Measurements from ENCODE around the gene CPEB4. TPM values are rescaled to one million over a fixed set of nuclear protein-coding genes. Genes with fewer than 3 reads are reported as not detected.

Gene CPEB4
- total RNA-seq, 4 donors from 2014 or later = 33.2 to 51.6 (median 44.8) TPM

DNA sequence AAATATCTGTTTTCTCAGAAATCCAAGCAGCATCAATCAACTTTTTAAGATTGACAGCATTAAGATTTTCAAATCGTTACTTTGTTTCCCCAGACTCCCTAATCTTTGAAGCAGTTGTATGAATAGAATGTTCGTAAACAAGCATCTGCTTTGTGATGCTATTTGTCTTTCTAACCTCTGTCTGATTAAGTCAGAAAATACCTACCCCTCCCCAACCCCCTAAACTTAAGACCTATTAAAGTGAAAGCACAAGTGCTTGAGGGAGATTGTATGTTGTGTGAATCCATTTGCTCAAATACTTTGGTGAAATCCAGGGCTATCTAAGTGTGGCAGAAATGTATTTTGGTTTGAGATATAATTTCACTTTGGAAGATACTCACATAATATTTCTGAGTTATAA is 53.0 kb downstream of the CPEB4 start:
- TF ChIP-seq, protein P1, sequence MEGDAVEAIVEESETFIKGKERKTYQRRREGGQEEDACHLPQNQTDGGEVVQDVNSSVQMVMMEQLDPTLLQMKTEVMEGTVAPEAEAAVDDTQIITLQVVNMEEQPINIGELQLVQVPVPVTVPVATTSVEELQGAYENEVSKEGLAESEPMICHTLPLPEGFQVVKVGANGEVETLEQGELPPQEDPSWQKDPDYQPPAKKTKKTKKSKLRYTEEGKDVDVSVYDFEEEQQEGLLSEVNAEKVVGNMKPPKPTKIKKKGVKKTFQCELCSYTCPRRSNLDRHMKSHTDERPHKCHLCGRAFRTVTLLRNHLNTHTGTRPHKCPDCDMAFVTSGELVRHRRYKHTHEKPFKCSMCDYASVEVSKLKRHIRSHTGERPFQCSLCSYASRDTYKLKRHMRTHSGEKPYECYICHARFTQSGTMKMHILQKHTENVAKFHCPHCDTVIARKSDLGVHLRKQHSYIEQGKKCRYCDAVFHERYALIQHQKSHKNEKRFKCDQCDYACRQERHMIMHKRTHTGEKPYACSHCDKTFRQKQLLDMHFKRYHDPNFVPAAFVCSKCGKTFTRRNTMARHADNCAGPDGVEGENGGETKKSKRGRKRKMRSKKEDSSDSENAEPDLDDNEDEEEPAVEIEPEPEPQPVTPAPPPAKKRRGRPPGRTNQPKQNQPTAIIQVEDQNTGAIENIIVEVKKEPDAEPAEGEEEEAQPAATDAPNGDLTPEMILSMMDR (IDR thresholded peaks at IDR 0.05) = no peak
- no peaks in the 10 kb centered on the region for H3K9me3 ChIP-seq
- H3K36me3 ChIP-seq = peaks cover 0 to 26% (median 0%) of the 10 kb centered on the region in 3 donors
- WGBS, 2 donors = 80 to 95% methylated on average over 2 of the region's 2 CpGs
- no peak overlapping the region for H3K27ac ChIP-seq
- intact Hi-C loops (cut with DNase I) = no loop called here
- DNase-seq = no peak
- H3K4me3 ChIP-seq = no peak overlapping the region
- peaks cover 0 to 12% (median 5%) of the 10 kb centered on the region in 3 donors for H3K4me1 ChIP-seq
- H3K27me3 ChIP-seq = no peaks in the 10 kb centered on the region

DNA sequence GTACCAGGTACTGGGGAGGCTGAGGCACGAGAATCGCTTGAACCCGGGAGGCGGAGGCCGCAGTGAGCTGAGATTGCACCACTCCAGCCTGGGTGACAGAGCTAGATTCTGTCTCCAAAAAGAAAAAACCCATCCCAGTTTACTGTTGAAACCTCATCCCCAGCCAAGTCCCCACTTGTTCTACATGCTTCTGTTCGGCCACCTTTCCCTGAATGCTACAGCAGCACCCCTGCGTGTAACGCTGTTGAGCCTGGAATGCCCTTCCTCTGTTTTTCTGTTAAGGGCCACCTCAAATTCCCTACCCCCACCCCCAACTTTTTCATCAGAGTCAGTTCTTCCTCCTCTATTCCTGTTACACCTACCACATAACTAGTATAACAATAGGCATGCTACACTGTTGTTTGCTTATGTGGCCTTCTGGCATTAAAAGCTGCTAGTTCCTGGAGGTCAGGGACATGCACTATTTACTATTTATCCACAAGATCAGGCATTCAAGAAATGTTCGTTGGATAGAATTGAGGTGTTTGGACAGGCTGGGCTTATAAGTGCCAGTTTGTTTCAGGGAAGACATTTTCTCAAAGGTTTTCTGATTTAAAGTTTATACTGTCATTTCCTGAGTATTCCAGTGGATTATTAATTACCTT is 53.7 kb downstream of the CPEB4 start:
- Histone ChIP-seq H3K27me3 (no peaks in the 10 kb centered on the region), H3K4me3 (no peak overlapping the region), H3K36me3 (peaks cover 0 to 34% (median 6%) of the 10 kb centered on the region in 3 donors), H3K27ac (peak overlapping the region in 1 of 4 donors; percentile 18), H3K9me3 (no peaks in the 10 kb centered on the region), H3K4me1 (peaks cover 0 to 12% (median 5%) of the 10 kb centered on the region in 3 donors)
- 75 to 82% methylated on average over 9 of the region's 9 CpGs for WGBS, 2 donors
- DNase-seq = no peak
- TF ChIP-seq, protein P1 (IDR thresholded peaks at IDR 0.05) = no peak
- TF ChIP-seq POLR2A (IDR thresholded peaks at IDR 0.05) = no peak
- intact Hi-C loops (cut with DNase I) = no loop called here

DNA sequence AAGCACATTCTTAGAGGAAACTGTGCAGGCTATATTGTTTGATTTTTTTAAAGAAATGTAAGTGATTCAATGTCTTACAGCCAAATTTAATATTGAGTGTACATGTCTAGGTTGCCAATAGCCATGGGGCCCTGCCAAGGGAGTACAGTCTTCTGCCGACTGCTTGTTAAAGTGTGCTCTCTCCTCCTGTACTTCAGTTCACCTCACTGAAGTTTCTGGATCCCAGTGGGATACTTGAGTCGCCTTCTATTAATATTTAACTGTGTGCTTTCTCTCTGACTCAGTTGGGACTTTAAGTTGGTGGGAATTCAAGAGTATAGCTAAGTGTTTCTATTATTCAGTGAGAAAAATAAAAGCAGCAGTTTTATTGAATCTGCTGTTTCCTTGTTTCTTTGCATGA is 56.4 kb downstream of the CPEB4 start:
- Histone ChIP-seq H3K4me3 (no peak overlapping the region), H3K36me3 (peaks cover 0 to 53% (median 6%) of the 10 kb centered on the region in 3 donors), H3K4me1 (peaks cover 0 to 12% (median 5%) of the 10 kb centered on the region in 3 donors), H3K9me3 (no peaks in the 10 kb centered on the region), H3K27me3 (no peaks in the 10 kb centered on the region), H3K27ac (no peak overlapping the region)
- WGBS, 2 donors = 89 to 91% methylated on average over 2 of the region's 2 CpGs
- TF ChIP-seq, protein P1 (IDR thresholded peaks at IDR 0.05) = no peak
- TF ChIP-seq POLR2A (IDR thresholded peaks at IDR 0.05) = no peak
- intact Hi-C loops (cut with DNase I) = no loop called here
- no peak for DNase-seq

DNA sequence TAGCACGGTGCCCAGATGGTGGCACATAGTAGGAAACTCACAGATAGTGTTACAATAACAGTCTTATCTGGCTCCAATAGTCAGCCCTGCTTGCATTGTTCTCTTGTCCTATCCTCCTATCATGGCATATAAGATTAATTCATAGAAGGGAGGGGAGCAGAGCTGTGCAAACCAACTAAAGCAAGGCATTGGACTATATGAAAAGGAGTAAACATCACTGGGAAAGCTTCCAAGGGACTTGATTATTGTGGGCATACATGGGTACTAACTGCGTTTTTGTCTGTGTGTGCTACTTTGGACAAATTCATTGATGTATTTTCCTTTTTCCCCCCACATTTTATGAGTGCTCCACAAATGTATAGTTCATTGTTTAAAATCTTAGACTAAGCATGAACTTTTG is 57.0 kb downstream of the CPEB4 start:
- no peaks in the 10 kb centered on the region for H3K9me3 ChIP-seq
- H3K27ac ChIP-seq = no peak overlapping the region
- peaks cover 0 to 60% (median 10%) of the 10 kb centered on the region in 3 donors for H3K36me3 ChIP-seq
- H3K4me3 ChIP-seq = no peak overlapping the region
- WGBS, 2 donors = 75 to 86% methylated on average over 2 of the region's 2 CpGs
- DNase-seq = no peak
- H3K27me3 ChIP-seq = no peaks in the 10 kb centered on the region
- peaks cover 0 to 12% (median 5%) of the 10 kb centered on the region in 3 donors for H3K4me1 ChIP-seq
- TF ChIP-seq, protein P1 (IDR thresholded peaks at IDR 0.05) = no peak
- no peak for TF ChIP-seq POLR2A (IDR thresholded peaks at IDR 0.05)
- intact Hi-C loops (cut with DNase I) = no loop called here

DNA sequence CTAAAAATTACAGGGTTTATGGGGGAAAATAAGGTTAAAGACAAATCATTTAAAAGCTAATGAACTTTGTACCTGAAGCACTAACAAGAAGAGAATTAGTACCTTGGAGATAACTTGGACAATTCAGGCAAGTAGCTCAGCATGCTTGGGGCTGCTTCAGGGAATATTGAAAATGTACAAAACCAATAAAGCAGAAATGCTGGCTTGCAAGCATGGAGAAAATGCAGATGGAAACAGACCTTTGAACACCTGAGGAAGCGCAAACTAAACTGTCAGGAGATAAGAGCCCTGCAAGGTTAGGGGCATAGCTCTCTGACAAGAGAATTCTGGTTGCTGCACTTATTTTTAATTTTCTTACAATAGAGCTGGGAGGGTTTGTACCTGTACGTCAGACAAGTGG is 58.2 kb downstream of the CPEB4 start:
- peaks cover 0 to 72% (median 16%) of the 10 kb centered on the region in 3 donors for H3K36me3 ChIP-seq
- WGBS, 2 donors = 97% methylated on average over 2 of the region's 2 CpGs
- no peaks in the 10 kb centered on the region for H3K27me3 ChIP-seq
- H3K4me1 ChIP-seq = peaks cover 0 to 12% (median 5%) of the 10 kb centered on the region in 3 donors
- H3K4me3 ChIP-seq = no peak overlapping the region
- intact Hi-C loops (cut with DNase I) = no loop called here
- no peak for DNase-seq
- TF ChIP-seq, protein P1 (IDR thresholded peaks at IDR 0.05) = no peak
- TF ChIP-seq POLR2A (IDR thresholded peaks at IDR 0.05) = no peak
- H3K27ac ChIP-seq = no peak overlapping the region
- H3K9me3 ChIP-seq = no peaks in the 10 kb centered on the region

Measured in esophagus squamous epithelium (tissue), 5 donors.